Measurements from ENCODE around the gene FAM81B.
"Not testable (repeated sequence)": the region's sequence is repeated elsewhere in the genome, so short reads cannot be mapped to it uniquely, and the experiment has no call there.

The FAM81B gene

DNA sequence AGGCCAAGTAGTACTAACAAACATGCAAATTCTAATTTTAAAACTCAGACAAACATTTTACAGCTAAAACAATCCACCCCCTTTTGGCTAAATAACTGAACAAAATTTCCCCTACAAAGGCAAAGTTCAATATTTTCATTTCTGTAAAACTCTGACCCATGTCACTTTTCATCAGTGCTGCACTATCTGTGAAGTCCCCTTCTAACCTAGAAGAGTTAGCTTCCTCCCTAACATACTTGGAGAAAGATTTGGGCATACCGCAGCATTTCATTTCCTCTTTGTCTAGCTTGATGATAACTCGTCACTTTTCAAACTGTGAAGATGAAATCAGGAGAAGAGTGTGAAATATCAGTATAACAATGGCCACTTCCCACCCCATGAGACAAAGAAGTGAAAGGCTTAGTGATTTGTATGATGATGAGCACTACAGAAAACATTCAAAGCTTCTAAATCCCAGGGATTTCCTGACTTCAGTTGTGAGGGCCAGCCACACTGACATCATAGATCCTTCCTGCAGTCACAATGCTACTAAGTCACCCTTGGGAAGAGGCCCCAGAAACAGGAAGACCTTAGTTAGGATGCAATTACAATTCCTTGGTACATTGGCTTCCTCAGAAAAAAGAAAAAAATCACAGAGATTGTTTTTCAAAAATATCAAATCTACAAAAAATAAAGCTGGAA is at the start of gene FAM81B:
Gene FAM81B, plus strand, starts transcription at position 555 of the 681 bp plus-strand sequence. Its CDS starts 24 bp downstream, at position 579.
- FAIRE-seq, result no peak

DNA sequence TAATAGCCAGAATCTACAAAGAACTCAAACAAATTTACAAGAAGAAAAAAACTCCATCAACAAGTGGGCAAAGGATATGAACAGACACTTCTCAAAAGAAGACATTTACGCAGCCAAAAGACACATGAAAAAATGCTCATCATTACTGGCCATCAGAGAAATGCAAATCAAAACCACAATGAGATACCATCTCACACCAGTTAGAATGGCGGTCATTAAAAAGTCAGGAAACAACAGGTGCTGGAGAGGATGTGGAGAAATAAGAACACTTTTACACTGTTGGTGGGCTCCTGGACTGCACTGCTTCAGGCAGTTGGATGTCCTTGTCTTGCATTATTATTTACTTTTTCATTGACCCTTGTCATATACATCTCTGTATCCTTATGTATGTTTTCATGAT is 49.7 kb upstream of the FAM81B start:
- not testable (repeated sequence) for FAIRE-seq

- FAIRE-seq, result no peak
These were observed 43.6 kb upstream of the FAM81B start for GRCh38 chr5:95347506-95348120.

- no peak for FAIRE-seq
These were observed 40.5 kb upstream of the FAM81B start for GRCh38 chr5:95350631-95351030.

DNA sequence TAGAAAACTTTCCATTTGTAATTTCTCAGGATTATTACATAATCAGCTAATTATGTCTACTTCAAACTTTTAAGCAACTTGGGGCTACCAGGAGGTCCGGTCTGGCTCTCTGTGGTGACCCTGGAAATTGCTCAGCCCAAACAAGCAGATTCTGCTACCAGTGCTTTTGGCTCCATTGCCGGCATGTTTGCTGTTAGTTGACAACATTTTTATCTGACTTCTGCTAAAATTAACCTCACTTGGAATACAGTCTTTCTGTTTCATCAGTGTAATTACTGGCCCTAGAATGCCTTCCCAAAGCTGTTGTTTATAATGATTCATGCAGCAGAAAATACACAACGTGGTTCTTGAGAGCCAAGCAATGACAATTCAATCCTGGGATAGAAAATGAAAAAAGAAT is 38.5 kb upstream of the FAM81B start:
- no peak for FAIRE-seq

DNA sequence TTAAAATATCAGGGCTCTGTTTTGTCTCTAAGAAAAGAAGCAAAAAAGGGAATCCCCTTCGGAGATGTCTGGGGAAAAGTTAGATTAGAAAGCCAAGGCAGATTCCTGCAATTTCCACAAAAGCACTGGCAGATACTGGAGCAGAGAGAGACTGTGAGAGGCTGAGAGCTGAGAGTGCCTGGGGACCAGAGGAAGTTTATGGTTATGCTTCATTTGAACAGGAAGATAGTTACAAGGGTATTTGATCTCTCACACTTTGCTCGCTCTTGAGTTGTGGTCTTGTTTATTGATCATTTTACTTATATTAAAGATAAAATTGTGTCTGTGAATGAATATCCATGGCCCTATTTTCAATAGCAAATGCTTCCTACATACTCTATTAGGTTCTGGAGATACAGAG is 32.8 kb upstream of the FAM81B start:
- FAIRE-seq, result no peak

DNA sequence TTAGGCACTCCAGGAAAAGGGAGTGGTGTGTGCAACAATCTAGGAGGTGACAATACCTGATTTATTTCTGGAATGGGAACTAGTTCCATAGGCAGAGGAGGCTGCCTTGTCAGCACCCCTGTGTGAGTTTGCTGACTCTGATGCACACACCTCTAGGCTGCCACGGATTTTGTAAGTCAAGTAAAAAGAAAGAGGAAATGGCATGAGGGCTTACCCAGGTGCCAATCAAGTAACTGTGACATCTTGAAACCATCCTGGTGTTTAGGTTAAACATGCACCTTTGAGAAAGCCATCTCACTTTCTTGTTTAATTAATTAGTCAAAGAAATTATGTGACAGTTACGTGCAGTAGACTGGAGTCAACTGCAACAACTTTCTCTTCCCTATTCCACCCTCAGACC is 32.3 kb upstream of the FAM81B start:
- no peak for FAIRE-seq

DNA sequence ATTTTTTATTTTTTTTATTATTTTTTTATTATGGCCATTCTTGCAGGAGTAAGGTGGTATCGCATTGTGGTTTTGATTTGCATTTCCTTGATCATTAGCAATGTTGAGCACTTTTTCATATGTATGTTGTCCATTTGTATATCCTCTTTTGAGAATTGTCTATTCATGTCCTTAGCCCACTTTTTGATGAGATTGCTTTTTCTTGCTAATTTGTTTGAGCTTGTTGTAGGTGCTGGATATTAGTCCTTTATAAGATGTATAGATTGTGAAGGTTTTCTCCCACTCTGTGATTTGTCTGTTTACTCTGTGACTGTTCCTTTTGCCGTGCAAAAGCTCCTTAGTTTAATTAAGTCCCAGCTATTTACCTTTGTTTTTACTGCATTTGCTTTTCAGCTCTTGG is 30.5 kb upstream of the FAM81B start:
- FAIRE-seq, result not testable (repeated sequence)

- no peak for FAIRE-seq
These were observed 25.7 kb upstream of the FAM81B start for GRCh38 chr5:95365302-95366095.

DNA sequence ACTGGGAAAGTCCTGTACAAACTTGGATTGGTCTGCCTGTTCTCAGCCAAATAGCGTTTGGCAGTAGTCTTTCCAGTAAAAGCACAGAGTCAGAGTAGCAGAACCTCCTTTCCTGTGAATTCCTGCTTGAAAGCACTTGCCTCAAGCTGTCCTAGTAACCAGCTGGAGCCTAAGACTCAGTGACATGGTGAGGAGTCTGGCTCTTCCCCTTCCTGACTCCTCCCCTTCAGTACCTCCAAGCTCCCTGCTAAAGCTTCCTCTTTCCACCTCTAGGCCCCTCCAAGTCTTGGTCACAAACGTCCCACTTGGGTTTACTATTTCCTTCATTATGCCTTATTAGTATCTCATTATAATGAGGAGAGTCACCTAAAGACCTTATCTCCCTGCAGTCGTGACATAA is 21.4 kb upstream of the FAM81B start:
- no peak for FAIRE-seq

DNA sequence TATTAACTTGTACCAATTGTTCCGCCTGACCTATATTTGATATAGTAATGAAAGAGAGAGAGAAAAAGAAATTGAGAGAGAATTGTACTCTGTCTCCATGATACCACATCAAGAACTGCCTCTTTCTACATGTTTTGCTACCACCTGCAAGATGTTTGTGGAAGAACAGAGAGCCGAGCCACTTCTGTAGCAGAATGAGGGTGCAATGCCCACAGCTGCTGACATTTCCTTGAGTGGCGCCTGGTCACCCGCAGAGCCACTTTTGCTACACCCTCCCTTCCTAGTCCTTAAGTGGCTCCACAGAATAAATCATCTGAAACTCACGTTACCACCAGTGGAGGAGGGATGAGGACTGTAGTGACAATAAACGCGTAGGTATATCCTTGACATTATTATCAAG is 17.1 kb upstream of the FAM81B start:
- no peak for FAIRE-seq

GRCh38 chr5:95375591-95375990 is 15.6 kb upstream of the FAM81B start:
- FAIRE-seq, result no peak

DNA sequence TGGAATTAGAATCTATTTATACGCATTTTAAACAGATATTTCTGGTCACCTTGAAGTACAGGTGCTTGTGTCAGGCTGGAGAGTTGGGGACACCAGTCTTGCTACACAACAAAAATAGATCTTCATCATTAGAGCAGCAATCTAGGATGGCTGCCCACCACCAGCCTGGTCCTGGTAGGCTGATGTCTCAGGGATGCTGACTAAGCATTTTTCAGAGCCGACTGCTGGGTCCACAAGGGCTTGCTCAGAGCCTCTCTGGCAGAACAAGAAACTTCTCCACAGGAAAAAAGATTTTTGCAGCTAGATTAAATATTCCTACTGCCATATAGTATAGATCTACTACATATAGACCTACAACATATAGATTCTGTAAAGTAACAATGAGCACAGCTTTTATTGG is 12.0 kb upstream of the FAM81B start:
- FAIRE-seq, result no peak

GRCh38 chr5:95380103-95380628 is 11.0 kb upstream of the FAM81B start:
- no peak for FAIRE-seq

GRCh38 chr5:95382801-95383200 is 8.4 kb upstream of the FAM81B start:
- no peak for FAIRE-seq

- no peak for FAIRE-seq
These were observed 6.5 kb upstream of the FAM81B start for GRCh38 chr5:95384485-95385213.

GRCh38 chr5:95385334-95385733 is 5.8 kb upstream of the FAM81B start:
- FAIRE-seq, result no peak

DNA sequence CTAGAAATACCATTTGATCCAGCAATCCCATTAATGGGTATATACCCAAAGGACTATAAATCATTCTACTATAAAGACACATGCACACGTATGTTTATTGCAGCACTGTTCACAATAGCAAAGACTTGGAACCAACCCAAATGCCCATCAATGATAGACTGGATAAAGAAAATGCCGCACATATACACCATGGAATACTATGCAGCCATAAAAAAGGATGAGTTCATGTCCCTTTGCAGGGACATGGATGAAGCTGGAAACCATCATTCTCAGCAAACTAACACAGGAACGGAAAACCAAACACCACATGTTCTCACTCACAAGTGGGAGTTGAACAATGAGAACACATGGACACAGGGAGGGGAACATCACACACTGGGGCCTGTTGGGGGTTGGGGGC is 799 bp downstream of the FAM81B start:
- FAIRE-seq, result not testable (repeated sequence)

DNA sequence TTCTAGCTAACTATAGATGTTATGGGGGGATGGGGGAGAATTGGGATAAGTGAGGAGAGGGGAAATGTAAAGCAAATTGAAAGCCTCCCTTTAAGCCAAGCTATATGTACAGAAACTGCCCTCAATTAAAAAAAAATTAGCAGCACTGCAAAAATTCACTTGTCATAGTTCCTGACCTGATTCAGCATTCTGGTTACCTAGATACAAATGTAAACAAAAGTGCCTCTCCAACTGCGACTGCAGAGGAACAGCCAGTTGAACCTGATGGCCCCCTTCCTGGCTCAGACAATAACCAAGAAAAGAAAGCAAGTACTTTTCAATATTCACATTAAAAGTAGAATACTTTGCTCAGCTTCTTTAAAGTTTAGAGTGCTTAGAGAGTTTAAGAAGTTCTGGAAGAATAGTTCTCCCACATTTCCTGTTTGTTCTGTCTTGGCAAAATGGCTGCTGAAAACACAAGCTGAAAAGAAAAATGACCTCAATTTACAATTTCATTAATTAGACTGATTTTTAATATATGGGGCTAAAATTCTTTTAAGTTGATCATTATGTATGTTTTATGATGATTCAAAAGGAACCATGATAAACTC is 1.5 kb downstream of the FAM81B start:
- no peak for FAIRE-seq

GRCh38 chr5:95393279-95393678 is 2.1 kb downstream of the FAM81B start:
- FAIRE-seq, result no peak

DNA sequence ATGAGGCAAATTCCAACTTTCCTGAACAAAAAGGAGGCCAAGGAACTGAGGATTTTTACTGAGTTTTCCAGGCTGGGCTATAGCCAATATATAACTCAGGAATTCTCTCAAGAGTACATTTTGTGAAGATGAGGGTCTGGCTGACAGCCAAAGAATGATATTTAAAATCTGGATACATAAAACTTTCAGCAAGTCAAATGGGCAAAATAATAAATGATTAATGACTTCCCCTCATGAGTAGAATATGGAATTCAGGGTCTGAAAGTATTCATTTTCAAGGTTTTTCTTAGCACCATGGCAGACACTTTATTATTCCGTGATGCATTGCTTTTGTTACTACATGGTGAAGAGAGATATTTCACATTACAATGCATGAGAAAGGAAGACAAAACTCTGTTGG is 7.8 kb downstream of the FAM81B start:
- no peak for FAIRE-seq

- FAIRE-seq, result no peak
These were observed 10.5 kb downstream of the FAM81B start for GRCh38 chr5:95401626-95402025.

GRCh38 chr5:95403996-95404395 is 12.8 kb downstream of the FAM81B start:
- FAIRE-seq, result no peak

All from A204.1 (cell line).